ENCODE data around the gene CLASP2. TPM values are rescaled to one million over a fixed set of nuclear protein-coding genes. Genes with fewer than 3 reads are reported as not detected.
"Not testable (repeated sequence)": the region's sequence is repeated elsewhere in the genome, so short reads cannot be mapped to it uniquely, and the experiment has no call there.

CLASP2 gene
- polyA plus RNA-seq (2012; ENCODE audit: insufficient read depth, insufficient read length, low read depth): 29.7 TPM

GRCh38 chr3:33717866-33718594 lies at the start of gene CLASP2:
Gene CLASP2, minus strand, starts transcription at chr3:33718254. Its CDS starts 252 bp downstream, at chr3:33718002.
- DNase-seq: peak; percentile 84
- H3K4me1 ChIP-seq: no peaks in the 10 kb centered on the region
- no peaks in the 10 kb centered on the region for H3K9me3 ChIP-seq

GRCh38 chr3:33758864-33759263 lies 40.8 kb upstream of the CLASP2 start:
- Histone ChIP-seq H3K4me1 (no peaks in the 10 kb centered on the region), H3K36me3 (no peaks in the 10 kb centered on the region), H3K4me3 (ENCODE audit: low read depth, low read length) (no peak overlapping the region), H3K27me3 (no peaks in the 10 kb centered on the region), H3K9me3 (no peaks in the 10 kb centered on the region)
- TF ChIP-seq CTCF (IDR thresholded peaks at IDR 0.05; ENCODE audit: low read depth, low read length): no peak
- DNase-seq: no peak

More at GRCh38 chr3:33717866-33718594, at the start of gene CLASP2:
- Histone ChIP-seq H3K4me3 (ENCODE audit: low read depth, low read length) (peak within 1 kb of the TSS; percentile 71), H3K36me3 (no peaks in the 10 kb centered on the region), H3K27me3 (no peaks in the 10 kb centered on the region)
- TF ChIP-seq CTCF (IDR thresholded peaks at IDR 0.05; ENCODE audit: low read depth, low read length): no peak

- no peaks in the 10 kb centered on the region for H3K27me3 ChIP-seq
- H3K36me3 ChIP-seq: no peaks in the 10 kb centered on the region
- no peak for DNase-seq
- H3K4me1 ChIP-seq: no peaks in the 10 kb centered on the region
- H3K9me3 ChIP-seq: no peaks in the 10 kb centered on the region
- no peak overlapping the region for H3K4me3 ChIP-seq (ENCODE audit: low read depth, low read length)
- no peak for TF ChIP-seq CTCF (IDR thresholded peaks at IDR 0.05; ENCODE audit: low read depth, low read length)
These were observed 40.2 kb upstream of the CLASP2 start for GRCh38 chr3:33758281-33758680.

- not testable (repeated sequence) for DNase-seq; H3K4me3 ChIP-seq (ENCODE audit: low read depth, low read length); H3K4me1 ChIP-seq; H3K9me3 ChIP-seq; H3K27me3 ChIP-seq; H3K36me3 ChIP-seq
These were observed 36.3 kb upstream of the CLASP2 start for GRCh38 chr3:33754391-33754790.

GRCh38 chr3:33751336-33751735 lies 33.3 kb upstream of the CLASP2 start:
- Histone ChIP-seq H3K27me3 (no peaks in the 10 kb centered on the region), H3K36me3 (no peaks in the 10 kb centered on the region), H3K9me3 (no peaks in the 10 kb centered on the region), H3K4me1 (no peaks in the 10 kb centered on the region), H3K4me3 (ENCODE audit: low read depth, low read length) (no peak overlapping the region)
- no peak for DNase-seq
- TF ChIP-seq CTCF (IDR thresholded peaks at IDR 0.05; ENCODE audit: low read depth, low read length): no peak

GRCh38 chr3:33750211-33750548 lies 32.1 kb upstream of the CLASP2 start:
- H3K36me3 ChIP-seq: no peaks in the 10 kb centered on the region
- TF ChIP-seq CTCF (IDR thresholded peaks at IDR 0.05; ENCODE audit: low read depth, low read length): no peak
- no peak overlapping the region for H3K4me3 ChIP-seq (ENCODE audit: low read depth, low read length)
- no peaks in the 10 kb centered on the region for H3K4me1 ChIP-seq
- H3K27me3 ChIP-seq: no peaks in the 10 kb centered on the region
- no peaks in the 10 kb centered on the region for H3K9me3 ChIP-seq
- DNase-seq: no peak

Measured in BE2C (cell line).